ENCODE measurements around the gene RPRD1B.
A peak's percentile ranks its signal among the peaks of the same experiment; 100 is the strongest.
"Not testable (repeated sequence)": the region's sequence is repeated elsewhere in the genome, so short reads cannot be mapped to it uniquely, and the experiment has no call there.

The RPRD1B gene

DNA sequence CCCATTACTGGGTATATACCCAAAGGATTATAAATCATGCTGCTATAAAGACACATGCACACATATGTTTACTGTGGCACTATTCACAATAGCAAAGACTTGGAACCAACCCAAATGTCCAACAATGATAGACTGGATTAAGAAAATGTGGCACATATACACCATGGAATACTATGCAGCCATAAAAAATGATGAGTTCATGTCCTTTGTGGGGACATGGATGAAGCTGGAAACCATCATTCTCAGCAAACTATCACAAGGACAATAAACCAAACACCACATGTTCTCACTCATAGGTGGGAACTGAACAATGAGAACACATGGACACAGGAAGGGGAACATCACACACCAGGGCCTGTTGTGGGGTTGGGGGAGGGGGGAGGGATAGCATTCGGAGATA is 73.8 kb downstream of the RPRD1B start:
- DNase-seq (ENCODE audit: low read depth) = not testable (repeated sequence)

DNA sequence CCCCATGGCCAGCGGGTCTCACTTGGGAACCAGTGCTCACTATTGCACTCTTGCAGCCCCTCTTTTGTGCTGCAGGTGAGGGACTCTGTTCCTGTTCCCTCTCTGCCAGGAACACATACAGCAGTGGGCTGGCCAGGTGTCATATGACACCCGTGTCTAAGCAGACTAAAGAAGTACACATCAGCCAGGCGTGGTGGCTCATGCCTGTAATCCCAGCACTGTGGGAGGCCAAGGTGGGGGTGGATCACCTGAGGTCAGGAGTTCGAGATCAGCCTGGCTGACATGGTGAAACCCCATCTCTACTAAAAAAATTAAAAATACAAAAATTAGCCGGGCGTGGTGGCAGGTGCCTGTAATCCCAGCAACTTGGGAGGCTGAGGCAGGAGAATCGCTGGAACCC is 74.4 kb downstream of the RPRD1B start:
- DNase-seq (ENCODE audit: low read depth) = not testable (repeated sequence)

DNA sequence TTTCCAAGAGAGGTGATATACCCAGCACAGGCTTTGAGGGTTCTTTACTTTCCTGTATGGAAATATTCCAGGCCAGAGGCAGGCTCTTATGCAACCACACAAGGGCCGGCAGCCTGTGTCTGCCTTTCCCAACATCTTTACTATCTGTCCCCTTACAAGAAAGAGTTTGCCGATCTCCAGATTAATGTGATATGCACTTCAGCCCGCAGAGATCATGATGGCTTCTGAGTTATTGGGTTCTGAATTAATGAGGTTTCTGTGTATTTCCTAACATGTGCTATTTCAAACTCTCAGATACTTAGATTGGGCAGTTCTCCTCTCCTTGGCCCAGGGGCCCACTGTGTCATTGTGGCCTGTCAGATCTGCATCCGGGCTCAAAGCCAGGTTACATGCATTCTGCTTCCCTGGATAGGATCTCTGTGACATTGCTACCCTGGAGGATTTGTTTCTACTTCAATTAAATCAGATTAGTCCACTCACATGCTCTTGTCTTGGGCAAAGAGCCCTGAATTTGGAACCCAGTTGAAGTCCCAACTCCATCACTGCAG is 75.0 kb downstream of the RPRD1B start:
- DNase-seq (ENCODE audit: low read depth) = no peak

DNA sequence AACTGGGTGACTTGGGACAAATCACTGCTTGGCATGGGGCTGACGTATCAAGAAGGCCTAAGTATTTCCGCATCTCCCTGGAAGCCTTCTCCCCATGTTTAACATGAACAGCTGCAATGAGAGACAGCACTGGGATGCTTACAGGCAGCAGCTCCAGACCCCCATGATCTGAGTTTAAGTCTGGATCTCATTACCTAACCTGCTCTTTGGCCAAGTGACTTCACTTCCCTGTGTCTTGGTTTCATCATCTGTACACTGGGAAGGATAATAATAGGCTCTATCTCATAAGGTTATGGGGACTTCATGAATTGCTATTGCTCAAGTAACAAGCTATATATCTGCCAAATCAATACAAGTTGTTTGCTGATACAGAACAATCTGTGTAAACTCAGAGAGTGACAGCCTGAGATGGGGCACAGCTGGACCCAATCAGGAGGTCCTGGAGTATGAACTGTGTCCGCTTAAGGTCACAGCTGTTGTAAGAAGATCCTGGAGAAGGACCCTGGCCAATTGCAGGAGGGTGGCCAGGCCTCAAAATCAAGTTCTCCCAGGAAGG is 75.5 kb downstream of the RPRD1B start:
- DNase-seq (ENCODE audit: low read depth) = no peak

GRCh38 chr20:38109591-38110524 is 76.3 kb downstream of the RPRD1B start:
- peak; percentile 99 for DNase-seq (ENCODE audit: low read depth)

DNA sequence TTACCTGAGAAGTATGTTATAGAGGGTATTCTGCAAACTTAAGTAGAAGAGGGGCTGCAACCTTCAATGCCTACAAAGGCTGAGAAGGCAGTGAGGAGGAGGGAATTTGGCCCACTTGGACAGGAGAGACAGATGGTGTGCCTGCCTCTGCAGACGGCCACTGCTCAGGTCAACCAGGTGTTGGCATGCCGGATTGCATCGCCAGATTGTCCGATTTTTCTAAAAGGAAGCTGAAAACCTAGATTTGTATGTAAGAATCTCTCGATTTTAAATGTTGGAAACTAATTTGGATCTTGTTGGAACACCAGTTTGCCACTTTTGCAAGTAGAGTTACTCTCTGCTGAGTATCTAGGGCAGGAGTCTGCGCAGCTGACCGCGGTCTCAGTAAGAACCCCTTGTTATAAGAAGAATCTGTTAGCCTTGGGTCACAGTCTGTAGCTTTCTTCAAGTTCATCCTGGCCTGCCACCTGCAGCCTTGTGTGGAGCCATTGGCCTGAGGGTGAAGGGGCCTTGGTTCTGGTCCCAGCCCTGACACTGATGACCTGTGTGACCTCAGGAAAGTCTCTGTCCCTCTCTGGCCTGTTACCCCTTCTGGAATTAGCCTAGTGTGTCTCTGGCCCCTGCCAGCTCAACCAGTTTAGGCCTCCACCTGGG is 77.1 kb downstream of the RPRD1B start:
- no peak for DNase-seq (ENCODE audit: low read depth)

- DNase-seq (ENCODE audit: low read depth) = no peak
Measured at GRCh38 chr20:38111366-38112232, 78.1 kb downstream of the RPRD1B start.

- no peak for DNase-seq (ENCODE audit: low read depth)
Measured at GRCh38 chr20:38112261-38112929, 78.8 kb downstream of the RPRD1B start.

GRCh38 chr20:38112930-38113294 is 79.4 kb downstream of the RPRD1B start:
- no peak for DNase-seq (ENCODE audit: low read depth)

DNA sequence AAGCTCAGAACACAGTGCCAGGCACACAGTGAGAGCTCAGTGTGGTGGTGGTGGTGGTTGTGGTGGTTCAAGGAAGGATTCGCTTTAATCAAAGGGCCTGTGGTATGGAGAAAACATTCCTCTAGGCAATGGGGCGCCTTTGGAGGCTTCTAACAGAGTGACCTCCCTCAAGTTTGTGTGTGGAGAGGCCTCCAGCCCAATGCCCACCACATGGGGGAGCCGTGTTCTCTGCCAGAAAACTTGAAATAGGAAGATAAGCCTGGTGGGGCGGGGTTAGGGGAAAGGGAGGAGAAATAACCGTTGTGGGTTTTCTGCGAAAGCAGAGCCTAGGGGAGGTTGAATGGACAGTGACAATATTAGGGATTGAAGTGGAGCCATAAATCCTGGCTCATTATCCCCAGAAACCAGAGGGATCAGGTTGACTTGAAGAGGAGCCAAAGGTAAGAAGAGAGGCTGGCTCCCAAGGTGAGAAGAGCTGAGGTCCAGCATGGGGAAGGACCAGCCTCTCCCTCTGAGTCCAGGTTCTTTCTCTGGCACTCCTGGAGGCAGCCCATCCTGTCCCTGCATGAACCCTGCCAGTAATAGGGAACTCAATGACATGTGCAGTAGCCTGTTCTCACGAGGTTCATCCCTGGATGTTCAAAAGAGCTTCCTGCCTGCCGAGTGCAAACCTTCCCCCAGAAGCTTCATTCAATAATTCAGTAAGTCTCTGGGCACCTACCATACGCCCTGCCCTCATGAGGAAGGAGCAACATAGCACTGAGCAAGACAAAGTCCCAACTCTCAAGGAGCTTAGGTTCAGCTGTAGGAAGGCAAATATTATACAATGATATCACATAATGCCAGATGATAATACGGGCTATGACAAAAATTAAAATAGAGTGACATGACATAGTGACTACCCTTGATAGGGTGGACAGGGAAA is 80.1 kb downstream of the RPRD1B start:
- DNase-seq (ENCODE audit: low read depth) = no peak

GRCh38 chr20:38114353-38114791 is 80.8 kb downstream of the RPRD1B start:
- no peak for DNase-seq (ENCODE audit: low read depth)

DNA sequence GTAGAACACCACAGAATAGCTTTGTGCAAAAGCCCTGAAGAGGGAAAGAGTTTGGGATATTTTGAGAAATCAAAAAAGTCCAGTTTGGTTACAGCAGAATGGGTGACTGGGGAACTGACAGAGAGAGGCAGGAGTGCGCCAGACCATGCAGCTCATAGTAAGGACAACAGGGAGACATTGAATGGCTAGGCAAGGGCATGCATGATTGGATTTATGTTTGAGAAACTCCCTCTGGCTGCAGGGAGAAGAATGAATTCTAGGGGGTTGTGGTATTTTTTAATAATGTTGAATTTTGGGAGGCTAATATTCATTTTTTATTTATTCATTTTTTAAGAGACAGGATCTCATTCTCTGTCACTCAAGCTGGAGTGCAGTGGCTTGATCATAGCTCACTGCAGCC is 81.7 kb downstream of the RPRD1B start:
- no peak for DNase-seq (ENCODE audit: low read depth)

GRCh38 chr20:38115896-38116295 is 82.3 kb downstream of the RPRD1B start:
- no peak for DNase-seq (ENCODE audit: low read depth)

DNA sequence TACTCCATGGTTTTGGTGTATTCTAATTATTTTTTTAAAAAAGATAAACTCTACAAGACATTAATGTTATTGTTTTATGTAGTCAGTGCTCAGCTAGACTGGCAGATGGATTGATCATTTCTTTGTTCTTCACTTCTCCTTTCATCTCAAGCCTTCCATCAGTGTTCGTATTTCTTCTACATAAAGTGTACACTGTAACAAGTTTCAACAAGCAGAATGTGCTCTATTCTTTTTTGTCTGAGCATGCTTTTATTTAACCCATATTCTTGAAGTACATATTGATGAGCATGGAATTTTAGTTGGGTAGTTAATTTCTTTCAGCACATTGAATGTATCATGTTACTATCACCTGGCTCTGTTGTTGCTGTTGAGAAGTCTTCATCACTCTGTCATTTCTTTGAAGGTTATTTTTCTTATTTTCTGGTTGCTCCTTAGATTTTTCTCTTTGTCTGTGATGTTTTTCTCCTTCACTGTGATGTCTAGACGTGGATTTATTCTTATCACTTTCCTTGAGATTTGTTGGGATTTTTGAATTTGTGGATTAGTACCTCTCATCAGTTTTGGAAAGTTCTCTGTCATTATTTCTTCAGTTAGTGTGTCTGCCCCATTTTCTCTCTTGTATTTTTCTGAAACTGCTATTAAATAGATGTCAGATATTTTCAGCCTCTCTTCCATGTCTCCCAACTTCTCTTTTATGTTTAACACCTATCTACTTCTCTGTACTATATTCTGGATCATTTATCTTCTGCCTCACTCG is 83.0 kb downstream of the RPRD1B start:
- no peak for DNase-seq (ENCODE audit: low read depth)

DNA sequence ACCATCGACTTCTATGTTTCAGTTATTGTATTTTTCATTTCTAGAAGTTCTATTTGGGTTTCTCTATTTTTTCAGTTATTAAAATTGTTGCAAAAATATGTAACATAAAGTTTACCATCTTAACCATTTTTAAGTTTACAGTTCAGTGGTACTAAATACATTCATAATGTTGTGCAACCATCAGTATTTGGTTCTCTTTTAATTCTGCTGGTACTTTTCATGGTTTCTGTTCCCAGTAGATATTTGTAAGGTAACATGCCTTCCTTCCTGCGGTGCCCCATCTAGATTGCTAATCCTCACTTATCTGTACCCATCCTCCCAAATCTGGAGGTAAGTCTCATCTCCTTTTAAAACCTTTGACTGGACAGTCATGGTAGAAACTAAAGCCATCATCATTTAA is 83.7 kb downstream of the RPRD1B start:
- DNase-seq (ENCODE audit: low read depth) = no peak

DNA sequence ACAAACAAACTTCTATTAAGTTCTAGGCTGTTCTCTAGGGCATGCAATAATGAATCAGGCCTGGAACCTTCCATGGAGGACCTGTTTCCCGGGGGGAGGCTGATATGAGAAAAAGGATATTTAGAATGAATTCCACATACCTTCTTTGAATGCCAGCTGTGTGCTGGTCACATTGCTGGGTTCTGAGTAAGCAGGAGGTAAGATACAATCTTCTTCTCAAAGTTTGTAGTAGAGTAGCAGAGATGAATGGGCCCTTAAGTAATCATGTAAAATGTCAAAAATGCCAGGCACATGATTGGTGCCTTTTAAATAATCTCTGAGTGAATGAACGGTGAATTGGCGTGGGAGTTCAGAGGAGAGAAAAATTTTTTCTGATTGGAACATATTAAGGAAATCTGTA is 84.1 kb downstream of the RPRD1B start:
- DNase-seq (ENCODE audit: low read depth) = peak; percentile 89

DNA sequence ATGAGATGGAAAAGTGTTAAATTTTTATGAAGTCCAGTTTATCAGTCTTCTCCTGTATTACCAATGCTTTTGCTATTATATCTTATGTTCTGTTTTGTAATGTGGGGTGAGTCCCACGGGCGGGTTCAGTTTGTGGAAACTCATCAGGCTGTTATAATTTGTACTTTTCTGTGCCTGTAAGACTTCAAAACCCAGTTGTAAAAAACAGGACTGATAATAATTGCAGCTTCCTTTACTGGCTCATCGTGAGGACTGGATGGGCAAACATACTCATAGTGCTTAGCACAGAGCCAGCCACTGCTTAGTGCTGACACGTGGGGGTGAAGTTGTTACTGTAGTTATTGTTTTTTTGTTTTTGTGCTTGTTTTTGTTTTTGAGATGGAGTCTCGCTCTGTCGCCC is 85.9 kb downstream of the RPRD1B start:
- DNase-seq (ENCODE audit: low read depth) = no peak

DNA sequence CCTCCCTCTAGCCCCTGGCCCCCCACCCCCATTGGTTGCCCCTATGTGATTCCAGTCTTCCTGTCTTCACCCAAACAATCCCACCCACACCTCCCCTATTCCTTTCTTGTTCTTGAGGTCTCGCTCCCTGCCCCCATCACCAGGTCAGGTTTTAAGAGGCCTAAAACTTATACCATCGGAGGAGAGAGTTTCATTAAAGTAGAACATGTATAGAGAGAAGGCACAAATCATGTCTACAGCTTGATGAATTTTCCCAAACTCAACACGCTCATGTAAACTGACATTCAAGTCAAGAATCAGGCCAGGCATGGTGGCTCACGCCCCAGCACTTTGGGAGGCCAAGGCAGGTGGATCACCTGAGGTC is 87.1 kb downstream of the RPRD1B start:
- DNase-seq (ENCODE audit: low read depth) = no peak

DNA sequence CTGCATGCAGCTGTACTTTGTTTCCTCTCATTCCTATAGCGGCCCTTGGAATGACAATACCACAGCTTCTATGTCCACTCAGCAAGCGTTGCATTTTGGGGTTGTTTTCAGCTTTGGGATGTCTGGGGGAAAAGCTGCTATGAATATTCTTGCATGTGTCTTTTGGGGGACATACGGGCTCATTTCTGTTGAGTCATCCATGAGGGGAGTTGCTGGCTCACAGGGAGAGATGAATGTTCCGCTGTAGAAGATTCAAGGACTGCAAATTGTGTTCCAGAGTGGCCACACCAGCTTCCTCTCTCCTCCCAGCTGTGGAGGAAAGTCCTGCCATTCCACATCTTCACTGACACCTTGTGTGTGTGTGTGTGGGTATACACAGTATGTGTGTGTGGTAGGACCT is 88.2 kb downstream of the RPRD1B start:
- no peak for DNase-seq (ENCODE audit: low read depth)
